GM12872 (cell line): ENCODE measurements around the gene C1QTNF1.

Experiments used
- CTCF ChIP-seq: IDR thresholded peaks from 3 replicates; pipeline ENCODE4 v1.5.1; 2011; ENCODE audit warnings: low read depth, mild to moderate bottlenecking, low read length, moderate library complexity; ENCODE audit not compliant: insufficient read depth

The C1QTNF1 gene

GRCh38 chr17:79006046-79006445 is 17.9 kb upstream of the C1QTNF1 start:
- no peak for TF ChIP-seq CTCF

GRCh38 chr17:79006794-79007503 is 17.0 kb upstream of the C1QTNF1 start:
- no peak for TF ChIP-seq CTCF

- no peak for TF ChIP-seq CTCF
Observed at GRCh38 chr17:79007504-79008381, 16.2 kb upstream of the C1QTNF1 start.

- no peak for TF ChIP-seq CTCF
Observed at GRCh38 chr17:79008666-79009387, 15.1 kb upstream of the C1QTNF1 start.

- no peak for TF ChIP-seq CTCF
Observed at GRCh38 chr17:79009397-79010303, 14.3 kb upstream of the C1QTNF1 start, which contains the start of gene CANT1. Gene CANT1, minus strand, starts transcription at chr17:79009764. Its CDS starts 12,142 bp downstream, at chr17:78997622.

GRCh38 chr17:79010304-79010646 is 13.7 kb upstream of the C1QTNF1 start:
- TF ChIP-seq CTCF: no peak
